Endothelial cell of umbilical vein (primary cell): ENCODE measurements around the gene GPD1L. TPM values are rescaled to one million over a fixed set of nuclear protein-coding genes. Genes with fewer than 3 reads are reported as not detected.

Source experiments
- BruUV-seq: library from RNA; stranded (reverse); fragments of 400-500 nt; replicated peaks from 2 replicates; lab custom pipeline; 2021; lab: Mats Ljungman, UMichigan
- CTCF ChIA-PET: fragments of 300-600, 350-600 bp; sonication (Branson Sonifier 250); formaldehyde crosslinking; loops from one replicate; lab custom pipeline; 2021; ENCODE audit warnings: antibody characterized with exemption, inconsistent platforms; lab: Charles Lee
- POLR2A ChIA-PET: fragments of 300-600, 350-600 bp; sonication (Branson Sonifier 250); formaldehyde crosslinking; loops from one replicate; lab custom pipeline; 2021; ENCODE audit warnings: antibody characterized with exemption, inconsistent platforms; lab: Charles Lee
- DNase-seq: peaks from one replicate; pipeline ENCODE4 v3.0.0-alpha.2; 2011; ENCODE audit warnings: low read depth, low spot score
- FAIRE-seq: peaks from 2 replicates; lab custom pipeline; 2011; peaks lifted over from hg19 to GRCh38; lab: Jason Lieb, UNC
- H2AFZ ChIP-seq: 2 replicates; pipeline ENCODE4 v1.6.0; 2012; ENCODE audit warnings: low read depth, low read length, control low read depth, inconsistent platforms
- H3K27ac ChIP-seq: 2 replicates; pipeline ENCODE4 v1.5.1; 2011; ENCODE audit warnings: low read depth, mild to moderate bottlenecking, control low read depth, low read length, moderate library complexity; ENCODE audit not compliant: insufficient read depth
- H3K27me3 ChIP-seq, 2 experiments: 2 replicates each; pipeline versions ENCODE4 v1.6.0 to v1.6.1; 2011; ENCODE audit warnings: low read length in 2 of 2, mixed read lengths in 1 of 2; ENCODE audit not compliant: control insufficient read depth in 2 of 2, insufficient read depth in 2 of 2
- H3K36me3 ChIP-seq, 2 experiments: 2 replicates in 1 of 2; 3 replicates in 1 of 2; pipeline ENCODE4 v1.5.1; 2011; ENCODE audit warnings: low read length in 2 of 2, mild to moderate bottlenecking in 1 of 2, moderate library complexity in 1 of 2; ENCODE audit not compliant: control insufficient read depth in 2 of 2, insufficient read depth in 2 of 2; ENCODE audit errors: extremely low read depth in 1 of 2
- H3K4me1 ChIP-seq: 3 replicates; pipeline ENCODE4 v1.5.1; 2011; ENCODE audit warnings: mild to moderate bottlenecking, low read length; ENCODE audit not compliant: control insufficient read depth, insufficient read depth; ENCODE audit errors: extremely low read depth
- H3K4me2 ChIP-seq: 2 replicates; pipeline ENCODE4 v1.6.1; 2011; ENCODE audit warnings: low read length, control low read depth, mixed read lengths; ENCODE audit not compliant: insufficient read depth
- H3K4me3 ChIP-seq, 3 experiments: fragments of 200-600 bp in 1 of 3; sonication (generic), shearing (Covaris generic) in 1 of 3; replicated peaks in 1 of 3; 2 replicates each; pipeline ENCODE4 v1.5.1; 2011 to 2016; ENCODE audit warnings: control low read depth in 3 of 3, low read length in 3 of 3, mild to moderate bottlenecking in 2 of 3, inconsistent platforms in 1 of 3, low read depth in 1 of 3, moderate library complexity in 1 of 3; ENCODE audit not compliant: insufficient read depth in 1 of 3
- H3K79me2 ChIP-seq: 2 replicates; pipeline ENCODE4 v1.6.0; 2012; ENCODE audit warnings: low read length, inconsistent platforms; ENCODE audit not compliant: control insufficient read depth, insufficient read depth
- H3K9ac ChIP-seq: replicated peaks from 2 replicates; pipeline ENCODE3; 2011; ENCODE audit warnings: low read length, control low read depth; ENCODE audit not compliant: insufficient read depth; ENCODE audit errors: extremely low read depth
- H3K9me1 ChIP-seq: replicated peaks from 3 replicates; pipeline ENCODE4 v1.6.0; 2011; ENCODE audit warnings: mild to moderate bottlenecking, low read length; ENCODE audit not compliant: control insufficient read depth, insufficient read depth; ENCODE audit errors: extremely low read depth
- H3K9me3 ChIP-seq: replicated peaks from 2 replicates; pipeline ENCODE4 v1.5.1; 2012; ENCODE audit warnings: low read length, inconsistent platforms; ENCODE audit not compliant: control insufficient read depth, insufficient read depth
- H4K20me1 ChIP-seq: replicated peaks from 2 replicates; pipeline ENCODE3; 2011; ENCODE audit warnings: mild to moderate bottlenecking, low read length; ENCODE audit not compliant: control insufficient read depth, insufficient read depth; ENCODE audit errors: extremely low read depth
- EZH2 ChIP-seq: IDR thresholded peaks from 2 replicates; pipeline ENCODE4 v1.6.1; 2012; ENCODE audit warnings: borderline replicate concordance, low read depth, mild to moderate bottlenecking, moderate library complexity, low read length, inconsistent platforms; ENCODE audit not compliant: severe bottlenecking
- FOS ChIP-seq: IDR thresholded peaks from 2 replicates; pipeline ENCODE4 v1.6.1; 2011; ENCODE audit warnings: mild to moderate bottlenecking, low read length, moderate library complexity, borderline replicate concordance; ENCODE audit not compliant: insufficient read depth
- GATA2 ChIP-seq: IDR thresholded peaks from 2 replicates; pipeline ENCODE4 v1.7.0; 2011; ENCODE audit warnings: low read depth, mild to moderate bottlenecking, moderate library complexity, mixed read lengths, low read length; ENCODE audit not compliant: insufficient read length, insufficient read depth
- JUN ChIP-seq: IDR thresholded peaks from 2 replicates; pipeline ENCODE4 v1.6.1; 2011; ENCODE audit warnings: borderline replicate concordance, low read depth; ENCODE audit not compliant: insufficient read length, insufficient read depth
- MYC ChIP-seq: IDR thresholded peaks from one replicate; pipeline ENCODE4 v1.6.1; 2011; ENCODE audit warnings: mild to moderate bottlenecking, low read depth, low read length
- POLR2A ChIP-seq: IDR thresholded peaks from 2 replicates; pipeline ENCODE4 v1.6.1; 2012; ENCODE audit warnings: low read depth, mild to moderate bottlenecking, control low read depth, low read length
- POLR2AphosphoS5 ChIP-seq: IDR thresholded peaks from 2 replicates; pipeline ENCODE4 v1.6.1; 2012; ENCODE audit warnings: low read depth, mild to moderate bottlenecking, control low read depth, low read length, moderate library complexity; ENCODE audit not compliant: insufficient read depth
- dilution Hi-C: fragments of 300-500 bp; cut with MboI; formaldehyde crosslinking; loops from one replicate; pipeline ENCODE4 v1.15.0; 2019; ENCODE audit warnings: low sequenced_read_pairs; ENCODE audit not compliant: extremely low pct_ligation_motif_present
- intact Hi-C: fragments of 100-400 bp; cut with micrococcal nuclease; formaldehyde crosslinking; loops from one replicate; pipeline ENCODE4 v1.10.0; 2022
- polyA plus RNA-seq, 4 experiments: library from polyadenylated mRNA; depleted of rRNA in 3 of 4; stranded (reverse) in 3 of 4; unstranded in 1 of 4; fragments of >200 nt; gene quantifications; 2 replicates each; pipeline versions ENCODE4 v1.2.1 to v1.2.3, GENCODE V29; 2011 to 2012; ENCODE audit warnings: missing spikeins in 1 of 4
- total RNA-seq: library from RNA; stranded (reverse); gene quantifications from 2 replicates; pipeline ENCODE4 v1.2.3, GENCODE V29; 2021
- TF ChIP-seq, protein P1 (sequence below): IDR thresholded peaks from 2 replicates; pipeline ENCODE4 v1.6.1; 2011; ENCODE audit not compliant: insufficient read depth, insufficient read length
- TF ChIP-seq, protein P2 (sequence below), 2 donors: IDR thresholded peaks; 1 replicate in 1 of 2; 2 replicates in 1 of 2; pipeline ENCODE4 v1.5.1; 2011; ENCODE audit warnings: low read length in 2 of 2, mild to moderate bottlenecking in 2 of 2, moderate library complexity in 2 of 2, control low read depth in 1 of 2, inconsistent platforms in 1 of 2, low read depth in 1 of 2; ENCODE audit not compliant: insufficient read depth in 1 of 2; ENCODE audit errors: extremely low read depth in 1 of 2

GPD1L gene
- total and polyA plus RNA-seq, 2 donors (not counting 3 experiments of a cell fraction or from before 2014, with no cell fraction given): 5.1 to 12.9 TPM

- Histone ChIP-seq H3K9me3 (no peaks in the 10 kb centered on the region), H2AFZ (no peak overlapping the region), H3K4me2 (no peak overlapping the region), H3K4me1 (peaks cover 6% of the 10 kb centered on the region), H3K4me3 (no peak overlapping the region), H3K9me1 (no peaks in the 10 kb centered on the region), H3K27ac (no peak overlapping the region), H3K79me2 (no peaks in the 10 kb centered on the region), H3K27me3 (no peaks in the 10 kb centered on the region), H3K9ac (no peak overlapping the region), H3K36me3 (no peaks in the 10 kb centered on the region), H4K20me1 (no peaks in the 10 kb centered on the region)
- no peak for FAIRE-seq
- BruUV-seq: no TSS peak
- dilution Hi-C loops: no loop called here
- intact Hi-C loops: no loop called here
- no peak for DNase-seq
- TF ChIP-seq MYC (no peak), FOS (no peak), POLR2A (no peak), JUN (no peak), POLR2AphosphoS5 (no peak), GATA2 (no peak), EZH2 (no peak)
- TF ChIP-seq, protein P1, sequence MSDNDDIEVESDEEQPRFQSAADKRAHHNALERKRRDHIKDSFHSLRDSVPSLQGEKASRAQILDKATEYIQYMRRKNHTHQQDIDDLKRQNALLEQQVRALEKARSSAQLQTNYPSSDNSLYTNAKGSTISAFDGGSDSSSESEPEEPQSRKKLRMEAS: no peak
- TF ChIP-seq, protein P2, sequence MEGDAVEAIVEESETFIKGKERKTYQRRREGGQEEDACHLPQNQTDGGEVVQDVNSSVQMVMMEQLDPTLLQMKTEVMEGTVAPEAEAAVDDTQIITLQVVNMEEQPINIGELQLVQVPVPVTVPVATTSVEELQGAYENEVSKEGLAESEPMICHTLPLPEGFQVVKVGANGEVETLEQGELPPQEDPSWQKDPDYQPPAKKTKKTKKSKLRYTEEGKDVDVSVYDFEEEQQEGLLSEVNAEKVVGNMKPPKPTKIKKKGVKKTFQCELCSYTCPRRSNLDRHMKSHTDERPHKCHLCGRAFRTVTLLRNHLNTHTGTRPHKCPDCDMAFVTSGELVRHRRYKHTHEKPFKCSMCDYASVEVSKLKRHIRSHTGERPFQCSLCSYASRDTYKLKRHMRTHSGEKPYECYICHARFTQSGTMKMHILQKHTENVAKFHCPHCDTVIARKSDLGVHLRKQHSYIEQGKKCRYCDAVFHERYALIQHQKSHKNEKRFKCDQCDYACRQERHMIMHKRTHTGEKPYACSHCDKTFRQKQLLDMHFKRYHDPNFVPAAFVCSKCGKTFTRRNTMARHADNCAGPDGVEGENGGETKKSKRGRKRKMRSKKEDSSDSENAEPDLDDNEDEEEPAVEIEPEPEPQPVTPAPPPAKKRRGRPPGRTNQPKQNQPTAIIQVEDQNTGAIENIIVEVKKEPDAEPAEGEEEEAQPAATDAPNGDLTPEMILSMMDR (IDR thresholded peaks at IDR 0.05; ENCODE audit: extremely low read depth in 1 of 2, insufficient read depth in 1 of 2, low read depth in 1 of 2, low read length in 2 of 2): no peak
- POLR2A ChIA-PET: no interaction called here
- CTCF ChIA-PET: no interaction called here
Observed at GRCh38 chr3:32181365-32181764, 74.9 kb downstream of the GPD1L start.
